Adrenal gland (tissue), 5 donors: ENCODE measurements around the gene TBC1D16.

Experiments used
- POLR2A ChIP-seq, 2 donors: fragments of 450-650 bp; IDR thresholded peaks; one replicate each; pipeline ENCODE4 v1.6.1; 2017; ENCODE audit warnings: antibody characterized with exemption in 2 of 2, mild to moderate bottlenecking in 2 of 2, moderate library complexity in 1 of 2
- TF ChIP-seq, protein P1 (sequence below), 6 experiments: fragments of 450-650 bp in 4 of 6; fragments of 200-600 bp in 2 of 6; sonication (generic) in 1 of 6; IDR thresholded peaks; 1 replicate in 5 of 6; 2 replicates in 1 of 6; pipeline versions ENCODE4 v1.5.1 to v1.8.0; 2016 to 2021; ENCODE audit warnings: antibody characterized with exemption in 6 of 6, mild to moderate bottlenecking in 2 of 6, moderate library complexity in 1 of 6
- donor health status: DM: no; HTN: no; CAD: no.

DNA sequence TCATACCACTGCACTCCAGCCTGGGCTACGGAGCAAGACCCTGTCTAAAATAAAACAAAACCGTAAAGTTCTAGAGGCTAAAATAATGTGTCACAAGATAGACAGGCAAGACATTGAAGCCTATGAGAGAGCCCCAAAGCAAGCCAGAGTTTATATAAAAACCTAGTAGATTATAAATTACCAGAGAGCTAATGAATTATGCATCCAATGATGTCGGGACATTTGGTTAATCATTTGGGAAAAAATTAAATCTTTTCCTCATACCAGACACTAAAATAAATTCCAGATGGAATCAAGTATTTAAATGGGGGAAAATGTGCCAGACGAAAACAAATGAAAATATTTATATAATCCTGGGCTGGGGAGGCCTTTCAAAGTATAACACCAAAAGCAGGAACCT is 25.0 kb upstream of the TBC1D16 start:
- TF ChIP-seq, protein P1, sequence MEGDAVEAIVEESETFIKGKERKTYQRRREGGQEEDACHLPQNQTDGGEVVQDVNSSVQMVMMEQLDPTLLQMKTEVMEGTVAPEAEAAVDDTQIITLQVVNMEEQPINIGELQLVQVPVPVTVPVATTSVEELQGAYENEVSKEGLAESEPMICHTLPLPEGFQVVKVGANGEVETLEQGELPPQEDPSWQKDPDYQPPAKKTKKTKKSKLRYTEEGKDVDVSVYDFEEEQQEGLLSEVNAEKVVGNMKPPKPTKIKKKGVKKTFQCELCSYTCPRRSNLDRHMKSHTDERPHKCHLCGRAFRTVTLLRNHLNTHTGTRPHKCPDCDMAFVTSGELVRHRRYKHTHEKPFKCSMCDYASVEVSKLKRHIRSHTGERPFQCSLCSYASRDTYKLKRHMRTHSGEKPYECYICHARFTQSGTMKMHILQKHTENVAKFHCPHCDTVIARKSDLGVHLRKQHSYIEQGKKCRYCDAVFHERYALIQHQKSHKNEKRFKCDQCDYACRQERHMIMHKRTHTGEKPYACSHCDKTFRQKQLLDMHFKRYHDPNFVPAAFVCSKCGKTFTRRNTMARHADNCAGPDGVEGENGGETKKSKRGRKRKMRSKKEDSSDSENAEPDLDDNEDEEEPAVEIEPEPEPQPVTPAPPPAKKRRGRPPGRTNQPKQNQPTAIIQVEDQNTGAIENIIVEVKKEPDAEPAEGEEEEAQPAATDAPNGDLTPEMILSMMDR (IDR thresholded peaks at IDR 0.05), result no peak
- TF ChIP-seq POLR2A (IDR thresholded peaks at IDR 0.05), result no peak
